C1 segment of cervical spinal cord (tissue), 14 donors: Measurements from ENCODE around the gene SLC37A4.

Source experiments
- DNase-seq, 14 donors: peaks; one replicate each; lab custom pipeline; 2025; lab: John Stamatoyannopoulos, UW

Gene SLC37A4

DNA sequence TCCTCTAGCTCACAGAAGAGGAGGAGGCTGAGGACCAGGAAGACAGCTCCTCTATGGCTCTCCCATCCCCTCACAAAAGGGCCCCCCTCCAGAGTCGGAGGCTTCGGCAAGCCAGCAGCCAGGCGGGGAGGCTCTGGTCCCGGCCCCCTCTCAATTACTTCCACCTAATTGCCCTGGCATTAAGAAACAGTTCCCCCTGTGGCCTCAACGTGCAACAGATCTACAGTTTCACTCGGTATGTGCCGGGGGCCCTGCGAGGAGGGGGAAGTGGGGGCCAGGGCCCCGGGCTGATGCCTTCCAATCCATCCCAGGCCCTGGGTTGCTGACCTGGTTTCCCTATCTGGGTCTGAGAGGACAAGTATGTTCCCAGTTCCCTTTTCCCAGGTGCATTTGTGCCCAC is 51.2 kb downstream of the SLC37A4 start:
- DNase-seq = no peak

DNA sequence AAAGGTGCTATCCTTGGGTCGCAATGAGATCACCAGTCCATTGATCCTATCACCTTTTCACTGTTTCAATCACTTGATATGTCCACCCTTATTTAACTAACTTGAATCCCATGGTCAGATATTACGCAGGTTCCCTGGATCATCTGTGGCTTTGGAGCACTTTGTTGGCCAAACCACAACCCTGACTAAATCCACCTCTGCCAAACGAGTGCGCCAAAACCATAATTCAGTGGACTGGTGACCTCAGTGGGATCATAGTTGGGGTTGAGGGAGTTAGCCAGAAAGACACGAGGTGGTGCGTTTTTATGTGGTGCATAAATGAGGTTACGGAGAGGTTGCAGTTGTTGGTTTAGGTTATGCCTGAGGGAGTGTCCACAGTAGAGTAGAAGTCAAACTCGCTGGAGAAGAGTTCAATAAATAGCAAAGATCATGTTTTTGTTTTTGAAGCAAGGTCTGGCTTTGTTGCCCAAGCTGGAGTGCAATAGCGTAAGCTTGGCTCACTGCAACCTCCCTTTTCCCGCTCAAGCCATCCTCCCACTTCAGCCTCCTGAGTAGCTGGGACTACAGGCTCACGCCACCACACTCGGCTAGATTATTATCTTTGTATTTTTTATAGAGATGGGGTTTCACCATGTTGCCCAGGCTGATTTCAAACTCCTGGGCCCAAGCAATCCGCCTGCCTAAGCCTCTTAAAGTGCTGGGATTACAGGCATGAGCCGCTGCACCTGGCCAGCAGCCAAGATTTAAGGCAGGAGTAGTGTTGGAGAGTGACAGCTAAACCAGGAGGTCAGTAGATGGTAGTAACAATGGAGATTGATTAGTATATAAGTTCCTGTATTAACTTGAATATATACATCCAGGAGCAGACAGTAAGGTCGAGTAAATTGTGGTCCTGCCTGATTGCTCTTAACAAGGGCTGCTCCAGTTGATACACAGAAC is 54.6 kb downstream of the SLC37A4 start:
- DNase-seq = no peak
